Hepatocyte (in vitro differentiated cells): ENCODE data around the gene UBE2L5.

Source experiments
- EZH2 ChIP-seq: fragments of 200-600 bp; sonication (generic); IDR thresholded peaks from 2 replicates; pipeline ENCODE4 v1.6.1; 2016; ENCODE audit warnings: antibody characterized with exemption, mild to moderate bottlenecking, borderline replicate concordance
- TF ChIP-seq, protein P1 (sequence below): fragments of 200-600 bp; sonication (generic); IDR thresholded peaks from 2 replicates; pipeline ENCODE4 v1.5.1; 2016; ENCODE audit warnings: antibody characterized with exemption, mild to moderate bottlenecking; ENCODE audit not compliant: poor library complexity

DNA sequence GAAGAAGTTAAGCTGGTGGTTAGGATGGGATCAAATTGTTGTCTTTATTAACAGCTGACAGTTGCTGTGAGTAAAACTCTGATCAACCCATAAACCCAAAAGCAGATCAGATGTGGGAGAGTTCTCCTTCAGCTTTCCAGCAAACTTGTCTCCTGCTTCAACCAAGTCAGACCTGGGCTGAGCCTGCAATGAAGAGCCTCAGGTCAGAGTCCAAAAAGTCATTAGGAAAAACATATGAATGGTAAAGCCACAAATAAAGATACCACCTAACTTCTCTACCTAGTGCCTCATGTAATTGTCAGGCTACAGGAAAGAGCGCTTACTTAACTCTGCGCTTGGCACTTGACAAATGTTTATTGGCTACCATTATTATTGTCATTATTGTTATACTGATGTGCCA lies 21.9 kb upstream of the UBE2L5 start:
- TF ChIP-seq, protein P1, sequence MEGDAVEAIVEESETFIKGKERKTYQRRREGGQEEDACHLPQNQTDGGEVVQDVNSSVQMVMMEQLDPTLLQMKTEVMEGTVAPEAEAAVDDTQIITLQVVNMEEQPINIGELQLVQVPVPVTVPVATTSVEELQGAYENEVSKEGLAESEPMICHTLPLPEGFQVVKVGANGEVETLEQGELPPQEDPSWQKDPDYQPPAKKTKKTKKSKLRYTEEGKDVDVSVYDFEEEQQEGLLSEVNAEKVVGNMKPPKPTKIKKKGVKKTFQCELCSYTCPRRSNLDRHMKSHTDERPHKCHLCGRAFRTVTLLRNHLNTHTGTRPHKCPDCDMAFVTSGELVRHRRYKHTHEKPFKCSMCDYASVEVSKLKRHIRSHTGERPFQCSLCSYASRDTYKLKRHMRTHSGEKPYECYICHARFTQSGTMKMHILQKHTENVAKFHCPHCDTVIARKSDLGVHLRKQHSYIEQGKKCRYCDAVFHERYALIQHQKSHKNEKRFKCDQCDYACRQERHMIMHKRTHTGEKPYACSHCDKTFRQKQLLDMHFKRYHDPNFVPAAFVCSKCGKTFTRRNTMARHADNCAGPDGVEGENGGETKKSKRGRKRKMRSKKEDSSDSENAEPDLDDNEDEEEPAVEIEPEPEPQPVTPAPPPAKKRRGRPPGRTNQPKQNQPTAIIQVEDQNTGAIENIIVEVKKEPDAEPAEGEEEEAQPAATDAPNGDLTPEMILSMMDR: no peak
- TF ChIP-seq EZH2: no peak
